HEK293 (cell line): ENCODE results near the gene KRTAP6-1.

ENCODE experiments used
- CTCF ChIA-PET: fragments of 350-600 bp; formaldehyde crosslinking; extraction: SDS; loops from one replicate; lab custom pipeline; 2021; ENCODE audit warnings: antibody characterized with exemption; lab: Yijun Ruan, JAX
- POLR2A ChIA-PET: fragments of 300-600 bp; formaldehyde crosslinking; extraction: SDS; loops from one replicate; lab custom pipeline; 2020; ENCODE audit warnings: antibody characterized with exemption, inconsistent platforms; lab: Yijun Ruan, JAX
- H3K27ac ChIP-seq: fragments of 200-500 bp; sonication (Bioruptor generic); 2 replicates; pipeline ENCODE4 v1.5.1; 2014; ENCODE audit warnings: low read depth, low read length, control low read depth, inconsistent platforms; ENCODE audit errors: extremely low read depth
- H3K36me3 ChIP-seq, 2 experiments: fragments of 200-500 bp in 1 of 2; sonication (Bioruptor generic) in 1 of 2; 1 replicate in 1 of 2; 2 replicates in 1 of 2; pipeline ENCODE4 v1.5.1; 2014 to 2017; ENCODE audit warnings: inconsistent platforms in 2 of 2, low read length in 2 of 2; ENCODE audit not compliant: control insufficient read depth in 2 of 2, insufficient read depth in 1 of 2
- H3K4me1 ChIP-seq: fragments of 200-500 bp; sonication (Bioruptor generic); 2 replicates; pipeline ENCODE4 v1.5.1; 2014; ENCODE audit warnings: mild to moderate bottlenecking, low read length, inconsistent platforms; ENCODE audit not compliant: control insufficient read depth, insufficient read depth
- H3K4me3 ChIP-seq: 2 replicates; pipeline ENCODE4 v1.5.1; 2011; ENCODE audit warnings: low read depth, mild to moderate bottlenecking, control low read depth, low read length, moderate library complexity
- H3K9me3 ChIP-seq: fragments of 200-500 bp; sonication (Bioruptor generic); 2 replicates; pipeline ENCODE4 v1.5.1; 2014; ENCODE audit warnings: low read depth, low read length, inconsistent platforms; ENCODE audit not compliant: control insufficient read depth, insufficient read depth
- GFI1B ChIP-seq: fragments of 450-650 bp; formaldehyde crosslinking; IDR thresholded peaks from 2 replicates; pipeline ENCODE4 v1.5.1; 2016; ENCODE audit warnings: missing biosample characterization, missing genetic modification characterization
- HIC1 ChIP-seq: fragments of 450-650 bp; formaldehyde crosslinking; IDR thresholded peaks from 2 replicates; pipeline ENCODE4 v1.5.1; 2016; ENCODE audit warnings: missing biosample characterization, missing genetic modification characterization
- PRDM2 ChIP-seq: fragments of 450-650 bp; formaldehyde crosslinking; IDR thresholded peaks from 2 replicates; pipeline ENCODE4 v1.5.1; 2016; ENCODE audit warnings: missing biosample characterization, missing genetic modification characterization, borderline replicate concordance
- PRDM4 ChIP-seq: fragments of 450-650 bp; formaldehyde crosslinking; IDR thresholded peaks from 2 replicates; pipeline ENCODE4 v1.5.1; 2017; ENCODE audit warnings: missing biosample characterization, missing genetic modification characterization
- ZNF146 ChIP-seq: fragments of 450-650 bp; formaldehyde crosslinking; IDR thresholded peaks from 2 replicates; pipeline ENCODE4 v1.5.1; 2016; ENCODE audit warnings: missing biosample characterization, missing genetic modification characterization
- ZNF148 ChIP-seq: fragments of 450-650 bp; formaldehyde crosslinking; IDR thresholded peaks from 2 replicates; pipeline ENCODE4 v1.5.0; 2017; ENCODE audit warnings: missing biosample characterization, missing genetic modification characterization, borderline replicate concordance
- ZNF24 ChIP-seq: fragments of 450-650 bp; formaldehyde crosslinking; IDR thresholded peaks from 2 replicates; pipeline ENCODE4 v1.5.1; 2016; ENCODE audit warnings: missing biosample characterization, missing genetic modification characterization
- ZNF26 ChIP-seq: fragments of 450-650 bp; formaldehyde crosslinking; IDR thresholded peaks from 2 replicates; pipeline ENCODE4 v1.5.1; 2016; ENCODE audit warnings: missing biosample characterization, missing genetic modification characterization
- ZNF335 ChIP-seq: fragments of 450-650 bp; formaldehyde crosslinking; conservative IDR thresholded peaks from 2 replicates; pipeline ENCODE4 v1.5.1; 2016; ENCODE audit warnings: missing biosample characterization, missing genetic modification characterization
- ZNF391 ChIP-seq: fragments of 450-650 bp; formaldehyde crosslinking; IDR thresholded peaks from 2 replicates; pipeline ENCODE4 v1.5.1; 2016; ENCODE audit warnings: low read depth, missing biosample characterization, missing genetic modification characterization, borderline replicate concordance
- ZNF654 ChIP-seq: fragments of 450-650 bp; formaldehyde crosslinking; IDR thresholded peaks from 2 replicates; pipeline ENCODE4 v1.5.1; 2016; ENCODE audit warnings: low read depth, missing biosample characterization, missing genetic modification characterization
- ZNF777 ChIP-seq: fragments of 450-650 bp; formaldehyde crosslinking; IDR thresholded peaks from 2 replicates; pipeline ENCODE4 v1.5.1; 2017; ENCODE audit warnings: missing biosample characterization, missing genetic modification characterization, borderline replicate concordance
- ZNF830 ChIP-seq: fragments of 450-650 bp; IDR thresholded peaks from 2 replicates; pipeline ENCODE4 v1.5.0; 2018; ENCODE audit warnings: missing biosample characterization, missing genetic modification characterization, low read depth, mild to moderate bottlenecking, moderate library complexity

KRTAP6-1 gene

GRCh38 chr21:30598802-30599201 is 14.9 kb downstream of the KRTAP6-1 start, which contains the start of gene KRTAP6-2:
TSS of gene KRTAP6-2 (minus strand) at chr21:30598902. CDS start at chr21:30598874, 28 bp downstream.
- Histone ChIP-seq H3K4me1 (no peaks in the 10 kb centered on the region), H3K27ac (no peak within 1 kb of the TSS), H3K36me3 (no peaks in the 10 kb centered on the region), H3K9me3 (no peaks in the 10 kb centered on the region), H3K4me3 (no peak within 1 kb of the TSS)
- no peak for TF ChIP-seq ZNF148 (tag by site-specific recombination)
- no peak for TF ChIP-seq ZNF146 (tag by site-specific recombination)
- TF ChIP-seq PRDM4 (tag by site-specific recombination), result no peak
- no peak for TF ChIP-seq GFI1B (tag by site-specific recombination)
- no peak for TF ChIP-seq ZNF335 (tag by site-specific recombination)
- TF ChIP-seq ZNF654 (tag by site-specific recombination), result no peak
- TF ChIP-seq PRDM2 (tag by site-specific recombination), result no peak
- no peak for TF ChIP-seq ZNF24 (tag by site-specific recombination)
- no peak for TF ChIP-seq HIC1
- TF ChIP-seq ZNF26 (tag by site-specific recombination), result no peak
- no peak for TF ChIP-seq ZNF777 (tag by site-specific recombination)
- TF ChIP-seq ZNF830, result no peak
- TF ChIP-seq ZNF391 (tag by site-specific recombination), result no peak
- ChIA-PET POLR2A (no interaction called here), CTCF (no interaction called here)
